VCaP (cell line): Measurements from ENCODE around the gene CD55.
A peak's percentile ranks its signal among the peaks of the same experiment; 100 is the strongest.

Source experiments
- H3K27ac ChIP-seq: fragments of 450-650 bp; 2 replicates; pipeline ENCODE4 v1.5.1; 2017
- TF ChIP-seq, protein P1 (sequence below): fragments of 450-650 bp; conservative IDR thresholded peaks from 2 replicates; pipeline ENCODE4 v1.5.1; 2017; ENCODE audit warnings: mild to moderate bottlenecking, moderate library complexity

CD55 gene

DNA sequence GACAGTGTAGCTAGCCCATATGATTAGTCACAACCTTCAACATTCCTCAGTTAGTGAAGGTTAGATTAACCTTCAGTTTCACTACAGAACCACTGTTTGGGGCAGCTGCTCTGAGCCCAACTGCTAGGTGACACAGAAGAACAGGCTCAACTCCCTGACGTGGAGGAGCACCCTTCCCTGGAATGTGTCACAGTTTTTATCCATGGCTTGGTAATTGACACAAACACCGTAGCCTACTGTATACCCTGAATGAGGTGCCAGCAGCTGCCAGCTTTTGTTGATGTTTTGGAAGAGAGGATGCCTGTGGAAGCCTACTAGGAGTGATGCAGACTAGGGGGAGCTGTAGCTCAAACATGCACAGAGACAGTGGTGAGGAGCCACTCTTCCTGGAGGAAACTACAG is 76.0 kb downstream of the CD55 start:
- TF ChIP-seq, protein P1, sequence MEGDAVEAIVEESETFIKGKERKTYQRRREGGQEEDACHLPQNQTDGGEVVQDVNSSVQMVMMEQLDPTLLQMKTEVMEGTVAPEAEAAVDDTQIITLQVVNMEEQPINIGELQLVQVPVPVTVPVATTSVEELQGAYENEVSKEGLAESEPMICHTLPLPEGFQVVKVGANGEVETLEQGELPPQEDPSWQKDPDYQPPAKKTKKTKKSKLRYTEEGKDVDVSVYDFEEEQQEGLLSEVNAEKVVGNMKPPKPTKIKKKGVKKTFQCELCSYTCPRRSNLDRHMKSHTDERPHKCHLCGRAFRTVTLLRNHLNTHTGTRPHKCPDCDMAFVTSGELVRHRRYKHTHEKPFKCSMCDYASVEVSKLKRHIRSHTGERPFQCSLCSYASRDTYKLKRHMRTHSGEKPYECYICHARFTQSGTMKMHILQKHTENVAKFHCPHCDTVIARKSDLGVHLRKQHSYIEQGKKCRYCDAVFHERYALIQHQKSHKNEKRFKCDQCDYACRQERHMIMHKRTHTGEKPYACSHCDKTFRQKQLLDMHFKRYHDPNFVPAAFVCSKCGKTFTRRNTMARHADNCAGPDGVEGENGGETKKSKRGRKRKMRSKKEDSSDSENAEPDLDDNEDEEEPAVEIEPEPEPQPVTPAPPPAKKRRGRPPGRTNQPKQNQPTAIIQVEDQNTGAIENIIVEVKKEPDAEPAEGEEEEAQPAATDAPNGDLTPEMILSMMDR, result no peak
- H3K27ac ChIP-seq, result no peak overlapping the region

DNA sequence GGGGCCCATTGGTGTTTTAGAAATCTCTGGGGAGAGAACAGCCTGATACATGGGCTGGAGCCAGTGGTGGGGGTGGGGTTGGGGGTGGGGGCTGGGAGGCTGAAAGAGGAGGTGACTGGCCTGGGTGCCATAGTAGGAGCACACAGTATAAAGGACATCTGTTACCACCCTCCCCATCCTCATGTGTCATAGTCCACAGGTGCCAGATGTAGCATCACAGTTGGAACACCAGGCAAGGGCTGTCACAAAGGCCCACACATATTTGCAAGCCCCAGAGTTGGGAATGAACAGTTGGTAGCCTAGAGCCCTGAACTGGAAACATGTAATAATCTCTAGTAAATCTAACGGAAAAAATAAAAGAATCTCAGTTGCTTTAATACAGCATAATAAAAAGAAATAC is 77.5 kb downstream of the CD55 start:
- H3K27ac ChIP-seq, result no peak overlapping the region
- TF ChIP-seq, protein P1, result no peak

DNA sequence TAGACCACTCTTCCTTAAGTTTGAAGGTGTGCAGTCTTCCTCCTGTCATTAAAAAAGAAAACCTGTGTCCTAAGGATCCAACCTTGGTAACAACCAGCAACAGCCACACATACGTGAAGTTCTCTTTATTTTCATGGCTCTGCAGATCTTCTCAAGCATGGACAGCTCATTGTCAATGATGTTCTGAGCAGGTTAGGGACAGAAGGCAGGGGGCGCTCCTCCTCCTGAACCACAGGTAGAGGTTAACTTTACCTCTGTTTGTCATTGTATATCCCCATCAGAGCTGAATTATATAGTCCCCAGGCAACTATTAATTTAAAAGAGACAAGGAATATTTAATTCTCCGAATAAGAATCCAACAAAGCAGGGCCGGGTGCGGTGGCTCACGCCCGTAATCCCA is 80.1 kb downstream of the CD55 start:
- no peak overlapping the region for H3K27ac ChIP-seq
- TF ChIP-seq, protein P1, result no peak

DNA sequence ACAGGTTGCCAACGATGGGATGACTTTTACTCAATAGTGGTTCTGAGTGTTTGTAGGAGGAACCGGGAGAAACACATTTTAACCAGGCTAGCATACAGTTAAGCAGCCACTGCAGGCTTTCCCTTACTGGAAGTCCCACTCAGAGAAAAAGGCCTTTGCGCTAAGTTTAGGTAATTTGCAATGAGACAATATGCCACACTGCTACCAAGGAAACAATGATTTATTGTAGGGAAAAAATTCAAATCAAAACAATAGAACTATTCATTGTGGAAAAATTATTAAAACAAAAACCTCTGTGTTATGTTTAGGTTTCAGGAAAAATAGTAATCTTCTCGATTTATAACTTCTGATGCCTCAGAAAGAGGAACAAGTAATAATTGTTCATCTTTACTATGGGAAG is 81.3 kb downstream of the CD55 start:
- no peak overlapping the region for H3K27ac ChIP-seq
- TF ChIP-seq, protein P1, result no peak

DNA sequence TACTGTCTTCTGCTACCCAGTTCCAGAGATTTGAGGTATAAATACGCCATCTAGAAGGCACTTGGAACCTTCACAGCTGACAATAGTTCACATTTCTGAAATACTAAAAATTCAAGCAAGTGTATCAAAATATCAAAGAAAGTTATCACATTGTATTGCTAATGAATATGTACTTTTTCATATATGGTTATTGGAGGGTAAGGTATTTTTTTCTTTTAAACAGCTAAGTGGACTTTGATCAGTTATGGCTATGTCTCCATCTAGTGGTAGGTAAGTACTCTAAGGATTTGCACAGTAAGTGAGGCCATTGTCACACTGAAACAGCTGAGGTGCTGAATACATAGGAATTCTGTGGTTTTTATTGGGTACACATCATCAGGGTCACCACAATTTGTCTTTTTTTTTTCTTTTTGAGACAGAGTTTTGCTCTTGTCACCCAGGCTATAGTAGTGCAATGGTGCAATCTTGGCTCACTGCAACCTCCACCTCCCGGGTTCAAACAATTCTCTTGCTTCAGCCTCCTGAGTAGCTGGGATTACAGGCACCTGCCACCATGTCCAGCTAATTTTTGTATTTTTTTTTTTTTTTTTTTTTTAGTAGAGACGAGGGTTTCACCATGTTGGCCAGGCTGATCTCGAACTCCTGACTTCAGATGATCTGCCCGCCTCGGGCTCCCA is 83.5 kb downstream of the CD55 start:
- H3K27ac ChIP-seq, result no peak overlapping the region
- TF ChIP-seq, protein P1, result peak; percentile 84

DNA sequence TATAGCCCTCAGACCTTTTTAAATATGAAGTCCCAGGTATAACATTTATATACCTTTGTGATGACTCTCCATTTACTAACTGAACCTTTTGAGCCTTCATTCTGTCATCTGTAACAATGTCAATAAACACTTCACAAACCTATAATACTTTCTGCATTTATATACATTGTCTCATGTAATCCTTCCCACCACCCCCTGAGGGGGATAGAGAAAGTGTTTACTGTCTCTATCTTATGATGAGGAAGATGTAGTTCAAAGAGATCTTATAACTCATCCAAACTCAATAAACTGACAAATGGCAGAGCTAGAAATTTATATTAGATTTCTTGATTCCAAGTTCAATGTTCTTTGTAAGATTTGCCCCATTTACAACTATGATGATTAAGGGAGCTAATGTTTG is 84.3 kb downstream of the CD55 start:
- TF ChIP-seq, protein P1, result no peak
- H3K27ac ChIP-seq, result no peak overlapping the region

DNA sequence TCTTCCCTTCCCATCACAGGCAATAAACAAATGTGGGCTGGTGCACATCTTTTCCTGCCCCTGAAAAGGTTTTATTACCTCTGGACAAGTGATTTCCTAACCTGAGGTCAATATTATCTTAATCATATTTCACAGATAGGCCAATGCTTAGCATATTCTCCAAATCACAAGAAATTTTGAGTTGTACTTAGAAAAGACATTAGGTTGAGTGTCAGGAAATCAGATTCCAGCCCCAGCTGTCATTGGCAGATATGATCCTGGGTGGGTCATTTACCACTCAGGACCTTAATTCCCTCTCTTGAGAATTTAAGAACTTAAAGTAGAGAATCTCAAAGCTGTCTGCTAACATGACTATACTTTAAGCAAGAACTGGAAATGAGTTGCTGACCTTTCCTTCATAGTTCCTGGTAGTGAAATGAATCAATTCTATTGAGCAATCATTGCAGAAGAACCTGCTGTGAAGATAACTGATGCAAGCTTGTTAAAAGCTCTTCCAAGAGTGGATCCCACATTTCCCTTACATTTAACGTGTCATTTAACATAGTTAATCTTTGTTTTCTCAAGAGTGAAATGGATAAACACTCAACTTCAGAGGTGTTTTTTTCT is 86.3 kb downstream of the CD55 start:
- TF ChIP-seq, protein P1, result no peak
- no peak overlapping the region for H3K27ac ChIP-seq
